ENCODE measurements around the gene NLRC5.

The NLRC5 gene

DNA sequence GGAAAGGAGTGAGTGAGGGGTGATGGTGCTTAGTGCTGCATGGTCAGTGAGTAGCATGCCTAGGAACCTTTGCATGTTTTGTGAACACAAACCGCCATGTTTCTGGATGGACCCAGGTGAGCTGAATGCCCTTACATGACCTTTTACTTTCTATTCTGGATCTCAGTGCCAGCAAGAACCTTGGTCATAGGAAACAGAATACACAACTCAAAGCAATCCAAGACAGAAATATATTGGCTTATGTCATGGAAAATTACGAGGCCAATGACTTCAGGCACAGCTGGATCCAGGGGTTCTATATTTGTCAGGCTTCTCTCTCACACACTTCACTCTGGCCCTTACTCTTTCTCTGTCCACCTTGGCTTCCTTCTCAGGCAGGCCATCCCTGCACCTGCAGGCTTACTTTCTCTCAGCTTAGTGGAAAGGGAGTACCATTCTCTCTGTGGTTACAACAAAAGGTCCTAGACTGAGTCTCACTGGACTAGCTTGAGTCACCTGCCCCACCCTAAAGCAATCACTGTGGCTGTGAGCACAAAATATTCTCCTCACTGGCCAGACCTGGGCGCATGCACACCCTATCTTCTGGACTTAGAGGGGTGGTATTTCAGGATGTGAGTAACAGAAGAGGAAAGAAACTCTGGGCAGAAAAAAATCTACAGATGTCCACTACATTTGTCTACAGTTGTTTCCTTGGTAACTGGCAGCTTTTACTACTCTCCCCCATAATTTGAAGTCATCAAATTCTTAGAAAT is 82.7 kb downstream of the NLRC5 start:
- H3K4me3 ChIP-seq (ENCODE audit: low read depth, low read length) = no peak overlapping the region
- TF ChIP-seq, protein P1, sequence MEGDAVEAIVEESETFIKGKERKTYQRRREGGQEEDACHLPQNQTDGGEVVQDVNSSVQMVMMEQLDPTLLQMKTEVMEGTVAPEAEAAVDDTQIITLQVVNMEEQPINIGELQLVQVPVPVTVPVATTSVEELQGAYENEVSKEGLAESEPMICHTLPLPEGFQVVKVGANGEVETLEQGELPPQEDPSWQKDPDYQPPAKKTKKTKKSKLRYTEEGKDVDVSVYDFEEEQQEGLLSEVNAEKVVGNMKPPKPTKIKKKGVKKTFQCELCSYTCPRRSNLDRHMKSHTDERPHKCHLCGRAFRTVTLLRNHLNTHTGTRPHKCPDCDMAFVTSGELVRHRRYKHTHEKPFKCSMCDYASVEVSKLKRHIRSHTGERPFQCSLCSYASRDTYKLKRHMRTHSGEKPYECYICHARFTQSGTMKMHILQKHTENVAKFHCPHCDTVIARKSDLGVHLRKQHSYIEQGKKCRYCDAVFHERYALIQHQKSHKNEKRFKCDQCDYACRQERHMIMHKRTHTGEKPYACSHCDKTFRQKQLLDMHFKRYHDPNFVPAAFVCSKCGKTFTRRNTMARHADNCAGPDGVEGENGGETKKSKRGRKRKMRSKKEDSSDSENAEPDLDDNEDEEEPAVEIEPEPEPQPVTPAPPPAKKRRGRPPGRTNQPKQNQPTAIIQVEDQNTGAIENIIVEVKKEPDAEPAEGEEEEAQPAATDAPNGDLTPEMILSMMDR (IDR thresholded peaks at IDR 0.05; ENCODE audit: low read depth, low read length) = no peak

DNA sequence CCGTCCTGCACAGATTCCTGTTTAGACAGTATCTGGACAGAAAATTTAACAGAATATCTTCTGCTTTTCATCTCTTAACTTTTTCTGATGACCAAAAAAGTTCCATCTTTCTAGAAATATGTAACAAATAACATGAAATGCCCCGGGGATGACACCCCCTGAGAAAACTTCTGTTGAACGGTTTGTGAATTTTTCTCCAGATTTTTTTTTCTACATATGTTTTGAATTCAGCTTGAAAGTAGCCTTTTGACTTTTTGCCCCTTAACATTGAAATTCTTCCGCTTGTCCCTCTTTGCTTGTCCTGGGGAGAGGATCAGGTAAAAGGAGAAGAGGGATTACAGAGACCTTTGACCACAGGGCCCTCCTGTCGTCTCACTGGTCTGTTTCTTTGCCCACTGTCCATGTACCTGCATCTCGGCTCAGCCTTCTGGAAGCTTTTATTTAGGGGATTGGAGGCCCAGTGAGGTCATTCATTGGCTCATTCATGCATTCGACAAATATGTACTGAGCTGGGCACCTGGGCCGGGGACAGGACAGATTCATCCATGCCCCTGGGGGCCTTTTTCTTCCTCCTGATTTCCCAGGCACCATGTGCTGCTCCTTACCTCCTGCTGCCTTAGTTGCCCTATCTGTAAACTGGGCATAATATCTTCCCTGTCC is 83.4 kb downstream of the NLRC5 start:
- TF ChIP-seq, protein P1 (IDR thresholded peaks at IDR 0.05; ENCODE audit: low read depth, low read length) = no peak
- no peak overlapping the region for H3K4me3 ChIP-seq (ENCODE audit: low read depth, low read length)

DNA sequence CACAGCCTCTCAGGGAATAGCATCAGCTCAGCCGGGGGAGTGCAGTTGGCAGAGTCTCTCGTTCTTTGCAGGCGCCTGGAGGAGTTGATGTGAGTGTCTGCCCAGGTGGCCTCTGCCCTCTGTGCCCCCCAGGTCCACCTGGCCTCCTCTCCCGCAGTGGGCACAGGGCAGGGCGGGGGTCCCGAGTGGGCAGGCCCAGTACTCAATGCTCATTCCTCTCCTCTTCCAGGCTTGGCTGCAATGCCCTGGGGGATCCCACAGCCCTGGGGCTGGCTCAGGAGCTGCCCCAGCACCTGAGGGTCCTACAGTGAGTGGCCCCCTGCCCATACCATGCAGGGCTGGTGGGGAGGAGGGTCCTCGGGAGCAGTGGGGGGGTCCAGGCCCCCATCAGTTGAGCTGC is 88.4 kb downstream of the NLRC5 start:
- H3K4me3 ChIP-seq (ENCODE audit: low read depth, low read length) = no peak overlapping the region

DNA sequence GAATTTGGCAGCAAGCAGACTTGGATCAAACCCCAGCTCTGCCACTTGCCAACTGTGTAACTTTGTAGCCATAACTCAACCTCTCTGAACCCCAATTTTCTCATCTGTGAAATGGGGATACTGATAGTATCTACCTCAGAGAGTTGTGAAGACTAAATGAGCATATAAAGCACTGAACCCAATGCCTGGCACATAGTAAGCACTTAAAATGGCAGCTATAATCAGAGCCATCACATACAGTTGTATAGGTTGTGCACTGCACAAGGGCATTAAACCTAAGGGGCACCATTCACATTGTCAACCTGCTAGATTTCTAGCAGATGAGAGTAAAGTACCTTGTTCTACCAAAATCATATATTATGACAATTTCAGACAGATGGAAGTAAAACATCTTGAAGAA is 92.4 kb downstream of the NLRC5 start:
- H3K4me3 ChIP-seq (ENCODE audit: low read depth, low read length) = no peak overlapping the region
- TF ChIP-seq, protein P1 (IDR thresholded peaks at IDR 0.05; ENCODE audit: low read depth, low read length) = no peak

More for the DNA sequence above, 88.4 kb downstream of the NLRC5 start:
- TF ChIP-seq, protein P1 (IDR thresholded peaks at IDR 0.05; ENCODE audit: low read depth, low read length) = no peak

DNA sequence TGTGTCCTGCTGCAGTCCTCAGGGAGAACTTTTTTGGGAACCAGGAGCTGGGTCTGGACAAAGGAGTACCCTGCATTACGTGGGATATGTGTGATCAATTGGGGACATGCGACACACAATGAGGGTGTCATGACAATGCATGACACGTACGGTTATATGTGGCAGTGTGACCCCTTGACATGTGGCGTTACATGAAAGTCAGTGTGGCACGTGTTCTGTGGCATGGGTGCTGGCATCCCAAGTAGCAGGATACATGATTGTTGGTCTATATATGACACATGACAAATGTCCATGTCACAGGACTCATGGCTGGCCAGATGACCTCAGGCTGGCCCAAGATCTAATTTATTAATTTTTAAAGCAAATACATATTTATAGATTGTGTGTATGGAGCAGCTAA is 93.3 kb downstream of the NLRC5 start:
- TF ChIP-seq, protein P1 (IDR thresholded peaks at IDR 0.05; ENCODE audit: low read depth, low read length) = no peak
- H3K4me3 ChIP-seq (ENCODE audit: low read depth, low read length) = no peak overlapping the region

DNA sequence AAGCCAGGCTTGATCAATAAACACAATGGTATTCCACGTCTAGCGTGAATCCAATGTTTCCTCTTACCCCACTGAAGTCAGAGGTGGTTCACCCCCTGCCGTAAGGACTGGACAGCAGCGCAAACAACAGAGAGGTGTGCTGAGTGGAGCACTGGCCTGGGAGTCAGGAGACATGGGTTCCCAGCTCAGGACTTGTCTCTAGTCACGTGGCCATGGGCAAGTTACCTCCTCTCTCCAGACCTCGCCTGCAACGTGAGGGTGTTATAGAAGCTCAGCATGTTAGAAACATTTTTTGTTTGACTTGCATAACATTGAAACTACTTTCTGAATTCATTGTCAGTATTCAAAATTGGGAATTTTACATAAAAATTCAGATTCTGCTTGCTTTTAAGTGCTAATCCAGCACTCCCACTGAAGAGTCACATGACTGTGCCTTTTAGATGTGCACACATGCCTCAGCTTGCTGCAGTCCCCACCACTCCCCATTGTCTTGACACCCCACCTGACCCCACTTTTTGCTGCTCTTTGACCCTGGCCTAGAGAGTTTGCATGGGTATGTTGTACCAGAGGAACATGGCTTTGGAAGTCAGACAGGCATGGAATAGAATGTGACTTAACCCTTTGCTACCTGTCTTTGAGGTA is 94.2 kb downstream of the NLRC5 start:
- no peak overlapping the region for H3K4me3 ChIP-seq (ENCODE audit: low read depth, low read length)
- TF ChIP-seq, protein P1 (IDR thresholded peaks at IDR 0.05; ENCODE audit: low read depth, low read length) = no peak

Data from WI38 (cell line).